ENCODE data around the gene SLC6A7. TPM values are rescaled to one million over a fixed set of nuclear protein-coding genes. Genes with fewer than 3 reads are reported as not detected.
A peak's percentile ranks its signal among the peaks of the same experiment; 100 is the strongest.

The SLC6A7 gene
- polyA plus RNA-seq, 1 of the 3 experiments (the other 2 are of a cell fraction): not detected

GRCh38 chr5:150146862-150147601 lies 42.8 kb upstream of the SLC6A7 start:
- Histone ChIP-seq H3K79me2 (ENCODE audit: insufficient read depth) (peaks cover 74% of the 10 kb centered on the region), H3K9ac (no peak overlapping the region), H3K4me2 (no peak overlapping the region; the same call in 1 of the 2 replicates), H4K20me1 (ENCODE audit: insufficient read depth) (peaks cover 16% of the 10 kb centered on the region), H2AFZ (ENCODE audit: low read depth) (no peak overlapping the region), H3K27me3 (ENCODE audit: insufficient read depth) (no peaks in the 10 kb centered on the region), H3K9me3 (no peaks in the 10 kb centered on the region), H3K4me1 (ENCODE audit: control insufficient read depth in 1 of 2, insufficient read depth in 2 of 2, low read depth in 1 of 2, low read length in 1 of 2) (peaks cover 34 to 79% of the 10 kb centered on the region in 2 experiments), H3K4me3 (ENCODE audit: low read depth in 2 of 2, low read length in 1 of 2) (no peak overlapping the region), H3K9me2 (no peaks in the 10 kb centered on the region), H3K27ac (ENCODE audit: low read depth in 2 of 2, low read length in 1 of 2) (peak overlapping the region in 1 of 2 experiments; percentile 64; a peak in 2 of 4 replicates), H3K36me3 (replicated peaks in 1 of 2; ENCODE audit: control insufficient read depth in 1 of 2, insufficient read depth in 2 of 2, low read length in 1 of 2) (peaks cover 0 to 7% of the 10 kb centered on the region in 2 experiments), H3F3A (replicated peaks; ENCODE audit: insufficient read depth) (peaks cover 33% of the 10 kb centered on the region)
- ChIA-PET CTCF (interaction anchor here (0.8 to 1.2 kb wide), 2 partner anchors 9 to 11 kb away, joined by 3 read pairs; no protein-coding TSS in a partner anchor), POLR2A (no interaction called here)
- TF ChIP-seq TAF1 (IDR thresholded peaks at IDR 0.05; ENCODE audit: borderline replicate concordance, low read depth, low read length) (no peak), JUND (IDR thresholded peaks at IDR 0.05) (no peak), CHD2 (IDR thresholded peaks at IDR 0.05; ENCODE audit: low read length, partially characterized antibody) (peak; percentile 35), FOSL2 (IDR thresholded peaks at IDR 0.05; ENCODE audit: borderline replicate concordance, low read depth) (no peak), EP300 (IDR thresholded peaks at IDR 0.05; ENCODE audit: borderline replicate concordance in 1 of 2, low read depth in 1 of 2, low read length in 1 of 2) (no peak), TEAD4 (IDR thresholded peaks at IDR 0.05; ENCODE audit: borderline replicate concordance, insufficient read depth) (no peak), TCF12 (IDR thresholded peaks at IDR 0.05) (no peak)
- peak; percentile 70 for DNase-seq
- WGBS (ENCODE audit: low lambda C conversion rate): 69% methylated on average over 7 of the region's 14 CpGs

- Histone ChIP-seq H2AFZ (ENCODE audit: low read depth) (no peak overlapping the region), H3F3A (replicated peaks; ENCODE audit: insufficient read depth) (peaks cover 26% of the 10 kb centered on the region), H3K27ac (ENCODE audit: low read depth in 2 of 2, low read length in 1 of 2) (peak overlapping the region in 1 of 2 experiments; percentile 64; a peak in 2 of 4 replicates), H3K4me3 (ENCODE audit: low read depth in 2 of 2, low read length in 1 of 2) (no peak overlapping the region), H4K20me1 (ENCODE audit: insufficient read depth) (peaks cover 23% of the 10 kb centered on the region), H3K4me1 (ENCODE audit: control insufficient read depth in 1 of 2, insufficient read depth in 2 of 2, low read depth in 1 of 2, low read length in 1 of 2) (peaks cover 33 to 80% of the 10 kb centered on the region in 2 experiments), H3K9me2 (no peaks in the 10 kb centered on the region), H3K9ac (no peak overlapping the region), H3K9me3 (no peaks in the 10 kb centered on the region), H3K36me3 (replicated peaks in 1 of 2; ENCODE audit: control insufficient read depth in 1 of 2, insufficient read depth in 2 of 2, low read length in 1 of 2) (peaks cover 0 to 10% of the 10 kb centered on the region in 2 experiments), H3K79me2 (ENCODE audit: insufficient read depth) (peaks cover 81% of the 10 kb centered on the region), H3K4me2 (no peak overlapping the region), H3K27me3 (ENCODE audit: insufficient read depth) (no peaks in the 10 kb centered on the region)
- CTCF ChIA-PET: interaction anchor here (0.8 to 2.1 kb wide), 3 partner anchors 9 to 17 kb away, joined by 3 to 7 read pairs (median 3); no protein-coding TSS in a partner anchor
- WGBS (ENCODE audit: low lambda C conversion rate): 98% methylated on average over 6 of the region's 7 CpGs
- POLR2A ChIA-PET: no interaction called here
- TF ChIP-seq TCF12 (IDR thresholded peaks at IDR 0.05) (no peak), USF1 (IDR thresholded peaks at IDR 0.05; ENCODE audit: borderline replicate concordance, low read depth) (no peak), TEAD4 (IDR thresholded peaks at IDR 0.05; ENCODE audit: borderline replicate concordance, insufficient read depth) (no peak), FOXJ3 (CRISPR knock-in tag; IDR thresholded peaks at IDR 0.05) (no peak), GABPA (IDR thresholded peaks at IDR 0.05; ENCODE audit: low read depth) (no peak), RCOR1 (IDR thresholded peaks at IDR 0.05; ENCODE audit: low read length) (no peak), SMC3 (IDR thresholded peaks at IDR 0.05; ENCODE audit: low read depth, low read length) (no peak), NRF1 (IDR thresholded peaks at IDR 0.05; ENCODE audit: low read depth, low read length) (no peak), YY1 (IDR thresholded peaks at IDR 0.05; ENCODE audit: low read depth) (no peak), GATA2 (CRISPR knock-in tag; IDR thresholded peaks at IDR 0.05) (no peak), NFIC (IDR thresholded peaks at IDR 0.05; ENCODE audit: borderline replicate concordance) (no peak)
- DNase-seq: no peak
Measured at GRCh38 chr5:150147670-150148069, 42.2 kb upstream of the SLC6A7 start.
